Forelimb muscle (tissue), 1 donor: Measurements from ENCODE around the gene UNC80. TPM values are rescaled to one million over a fixed set of nuclear protein-coding genes. Genes with fewer than 3 reads are reported as not detected.

Experiments used
- DNase-seq: peaks from one replicate; pipeline ENCODE4 v3.0.0-alpha.2; 2013; ENCODE audit warnings: low read depth
- polyA plus RNA-seq: library from polyadenylated mRNA; unstranded; fragments of 120-200 nt; gene quantifications from one replicate; pipeline ENCODE4 v1.2.1, GENCODE V29; 2013; ENCODE audit not compliant: insufficient read length

Gene UNC80
- polyA plus RNA-seq, 1 donor: 2.4 TPM

DNA sequence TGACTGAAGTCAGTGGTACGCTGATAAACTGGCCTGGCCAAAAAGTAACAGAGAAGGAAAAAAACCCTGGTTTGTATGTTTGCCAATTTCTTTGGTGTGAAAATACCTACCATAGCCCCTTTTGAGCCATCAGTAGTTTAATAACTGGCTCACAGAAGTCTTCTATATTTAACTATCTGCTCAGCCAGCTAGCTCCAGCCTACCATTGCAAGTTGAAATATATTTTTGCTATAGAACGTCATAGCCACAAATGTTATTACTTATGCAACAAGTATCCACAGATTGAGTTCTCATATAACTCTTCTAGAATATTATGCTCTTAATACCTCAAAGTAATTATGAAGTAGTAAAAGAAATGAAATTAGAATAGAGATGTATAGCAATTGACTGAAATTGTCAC lies 256.0 kb downstream of the UNC80 start:
- no peak for DNase-seq

DNA sequence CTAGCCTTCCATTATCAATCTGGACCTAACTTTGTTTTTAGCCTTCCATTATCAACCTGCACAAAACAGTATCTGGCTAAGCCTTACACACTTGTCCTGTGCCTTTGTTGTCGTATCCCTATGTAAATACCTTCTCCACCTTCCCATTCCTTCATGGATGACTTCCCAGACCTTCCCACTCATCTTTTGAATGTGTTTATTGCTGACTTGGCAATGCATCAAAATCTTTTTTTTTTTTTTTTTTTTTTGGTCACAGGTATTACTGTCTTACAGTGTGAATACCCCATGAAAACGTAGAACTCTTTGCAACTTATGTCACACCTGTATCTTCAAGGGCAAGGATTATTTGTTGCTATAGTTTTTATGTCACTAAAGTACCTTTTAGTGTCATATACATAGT lies 256.5 kb downstream of the UNC80 start:
- DNase-seq: no peak

DNA sequence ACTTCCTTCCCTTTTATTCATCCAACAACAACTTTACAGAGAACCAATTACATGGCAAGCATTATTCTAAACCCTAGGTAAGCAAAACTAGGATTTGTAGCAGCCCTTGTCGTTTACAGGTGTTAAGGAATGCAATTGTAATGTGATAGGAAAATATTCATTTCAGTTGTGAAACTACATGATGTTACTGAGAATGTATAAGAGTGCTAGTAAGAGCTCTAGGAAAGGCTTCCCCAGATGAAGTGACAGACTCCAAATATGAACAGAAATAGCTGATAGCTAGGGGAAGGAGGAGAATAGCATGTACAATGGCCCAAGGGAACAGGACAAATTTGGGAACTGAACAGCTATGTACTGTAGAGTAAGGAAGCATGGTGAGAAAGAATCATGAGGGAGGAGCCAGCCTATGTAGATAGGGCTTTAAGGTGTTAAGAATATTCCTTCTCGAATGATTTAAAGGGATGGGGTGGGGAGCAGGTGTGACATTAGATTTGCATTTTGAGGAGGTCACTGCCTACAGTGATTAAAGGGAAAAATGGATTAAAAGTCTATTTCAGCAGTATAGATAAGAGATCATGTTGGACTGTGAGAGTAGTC lies 262.6 kb downstream of the UNC80 start:
- no peak for DNase-seq

DNA sequence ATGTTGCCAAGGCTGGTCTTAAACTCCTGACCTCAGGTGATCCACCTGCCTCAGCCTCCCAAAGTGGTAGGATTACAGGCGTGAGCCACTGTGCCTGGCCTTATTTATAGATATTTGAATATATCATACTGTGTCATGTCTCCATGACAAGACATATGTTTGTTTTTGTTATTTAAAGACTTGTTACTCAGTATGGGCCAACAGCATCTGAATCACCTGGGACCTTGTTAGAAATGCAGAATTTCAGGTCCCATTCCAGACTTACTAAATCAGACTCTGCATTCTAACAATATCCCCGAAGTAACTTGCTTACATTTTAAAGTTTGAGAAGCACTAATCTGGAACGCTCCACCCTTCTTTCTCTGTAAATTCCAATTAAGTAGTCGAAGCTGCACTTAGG lies 264.0 kb downstream of the UNC80 start:
- DNase-seq: no peak

DNA sequence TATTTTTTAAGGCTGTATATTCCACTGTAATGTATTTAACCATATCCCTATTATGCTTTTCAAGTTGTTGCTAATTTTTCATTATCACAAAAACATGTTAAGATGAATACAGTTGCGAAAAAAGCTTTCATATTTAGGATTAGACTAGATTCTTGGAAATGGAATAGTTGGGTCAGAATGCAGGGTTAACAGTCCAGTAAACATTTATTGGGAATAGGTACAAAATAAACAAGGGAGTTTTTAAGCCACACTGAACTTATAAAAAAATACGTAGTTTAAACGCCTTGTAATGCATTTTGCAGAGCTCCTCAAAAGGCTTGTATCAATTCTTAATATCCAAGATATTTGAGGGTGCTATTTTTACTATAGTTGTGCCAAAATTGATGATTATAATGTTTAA lies 266.4 kb downstream of the UNC80 start:
- no peak for DNase-seq

DNA sequence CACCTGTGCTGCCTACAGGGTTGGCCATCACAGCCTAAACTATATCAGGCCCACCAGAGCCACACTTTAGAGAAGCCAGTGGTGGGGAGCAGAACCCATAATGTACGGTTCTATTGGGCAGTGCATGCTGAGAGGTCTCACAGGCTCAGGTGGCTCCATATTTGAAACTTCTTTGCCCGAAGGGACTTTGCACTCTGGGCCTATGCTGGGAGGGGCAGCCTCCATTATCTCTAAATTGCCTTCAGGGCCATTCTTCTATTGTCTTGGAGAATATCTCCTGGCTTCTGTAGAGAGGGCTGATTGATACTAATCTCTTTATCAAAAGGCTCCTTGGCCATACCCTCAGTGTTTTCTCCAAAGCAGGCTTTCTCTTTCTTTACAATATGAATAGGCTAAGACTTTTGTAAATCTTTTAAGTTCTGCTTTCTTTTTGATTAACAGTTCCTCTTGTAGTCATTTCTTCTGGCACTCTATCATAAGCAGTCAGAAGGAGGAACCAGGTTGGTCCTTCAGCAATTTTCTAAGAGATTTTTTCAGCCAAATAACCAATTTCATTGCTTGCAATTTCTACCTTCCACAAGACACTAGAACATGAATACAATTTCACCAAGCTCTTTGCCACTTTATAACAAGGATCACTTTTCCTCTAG lies 275.3 kb downstream of the UNC80 start:
- no peak for DNase-seq

Other genes starting within 250 kb of the UNC80 start
- gene RPE, start 230.8 kb downstream of the UNC80 start, polyA plus RNA-seq: 24.8 TPM